ENCODE results near the gene STARD8.

The STARD8 gene

GRCh38 chrX:68690936-68691501, 43.6 kb downstream of the STARD8 start:
- no peak for DNase-seq (ENCODE audit: low read depth, low spot score)

GRCh38 chrX:68691921-68692320, 44.5 kb downstream of the STARD8 start:
- DNase-seq (ENCODE audit: low read depth, low spot score), result no peak

- no peak for DNase-seq (ENCODE audit: low read depth, low spot score)
Measured at GRCh38 chrX:68692651-68693050, 45.2 kb downstream of the STARD8 start.

- DNase-seq (ENCODE audit: low read depth, low spot score), result no peak
Measured at GRCh38 chrX:68693481-68694434, 46.3 kb downstream of the STARD8 start.

- DNase-seq (ENCODE audit: low read depth, low spot score), result no peak
Measured at GRCh38 chrX:68694435-68695205, 47.2 kb downstream of the STARD8 start.

- DNase-seq (ENCODE audit: low read depth, low spot score), result no peak
Measured at GRCh38 chrX:68695206-68695845, 47.9 kb downstream of the STARD8 start.

- no peak for DNase-seq (ENCODE audit: low read depth, low spot score)
Measured at GRCh38 chrX:68696267-68696990, 49.0 kb downstream of the STARD8 start.

- DNase-seq (ENCODE audit: low read depth, low spot score), result no peak
Measured at GRCh38 chrX:68697036-68697435, 49.6 kb downstream of the STARD8 start.

GRCh38 chrX:68697465-68698125, 50.1 kb downstream of the STARD8 start:
- no peak for DNase-seq (ENCODE audit: low read depth, low spot score)

GRCh38 chrX:68698942-68699341, 51.5 kb downstream of the STARD8 start:
- DNase-seq (ENCODE audit: low read depth, low spot score), result no peak

- DNase-seq (ENCODE audit: low read depth, low spot score), result no peak
Measured at GRCh38 chrX:68699960-68700746, 52.7 kb downstream of the STARD8 start.

GRCh38 chrX:68703369-68703768, 55.9 kb downstream of the STARD8 start:
- no peak for DNase-seq (ENCODE audit: low read depth, low spot score)

- no peak for DNase-seq (ENCODE audit: low read depth, low spot score)
Measured at GRCh38 chrX:68703846-68704245, 56.4 kb downstream of the STARD8 start.

GRCh38 chrX:68705986-68706385, 58.5 kb downstream of the STARD8 start:
- no peak for DNase-seq (ENCODE audit: low read depth, low spot score)

- DNase-seq (ENCODE audit: low read depth, low spot score), result no peak
Measured at GRCh38 chrX:68708503-68709290, 61.2 kb downstream of the STARD8 start.

- DNase-seq (ENCODE audit: low read depth, low spot score), result no peak
Measured at GRCh38 chrX:68710870-68711576, 63.6 kb downstream of the STARD8 start.

GRCh38 chrX:68711845-68712244, 64.4 kb downstream of the STARD8 start:
- no peak for DNase-seq (ENCODE audit: low read depth, low spot score)

GRCh38 chrX:68714856-68715255, 67.4 kb downstream of the STARD8 start:
- DNase-seq (ENCODE audit: low read depth, low spot score), result no peak
